Mesothelial cell of epicardium (in vitro differentiated cells): ENCODE results near the gene MFF. TPM values are rescaled to one million over a fixed set of nuclear protein-coding genes. Genes with fewer than 3 reads are reported as not detected.

ENCODE experiments used
- DNase-seq, 2 experiments: peaks; one replicate each; pipeline ENCODE4 v3.0.0; 2021; ENCODE audit warnings: low spot score in 2 of 2; ENCODE audit not compliant: unreplicated experiment in 2 of 2
- H3K27ac Mint-ChIP-seq: 2 replicates; pipeline ENCODE4 v1.8.0; 2021; ENCODE audit warnings: mixed read lengths
- H3K27me3 Mint-ChIP-seq: 2 replicates; pipeline ENCODE4 v1.8.0; 2021; ENCODE audit warnings: low read depth, mixed read lengths
- H3K36me3 Mint-ChIP-seq: 2 replicates; pipeline ENCODE4 v1.8.0; 2021; ENCODE audit warnings: mixed read lengths
- H3K4me1 Mint-ChIP-seq: 2 replicates; pipeline ENCODE4 v1.8.0; 2021; ENCODE audit warnings: mixed read lengths
- H3K4me3 Mint-ChIP-seq: 2 replicates; pipeline ENCODE4 v1.8.0; 2021; ENCODE audit warnings: mild to moderate bottlenecking, moderate library complexity, mixed read lengths
- H3K9me3 Mint-ChIP-seq: 2 replicates; pipeline ENCODE4 v1.8.0; 2021; ENCODE audit warnings: mixed read lengths
- CTCF ChIP-seq: fragments of 200-600 bp; sonication (generic); IDR thresholded peaks from one replicate; pipeline ENCODE4 v1.5.0; 2021; ENCODE audit warnings: antibody characterized with exemption; ENCODE audit not compliant: unreplicated experiment
- total RNA-seq: library from RNA; stranded (reverse); gene quantifications from 3 replicates; pipeline ENCODE4 v1.2.1, GENCODE V29; 2021

MFF gene
- total RNA-seq, 1 donor from 2014 or later: 93.9 TPM

- H3K4me3 Mint-ChIP-seq: no peak overlapping the region
- DNase-seq: no peak
- H3K9me3 Mint-ChIP-seq: no peaks in the 10 kb centered on the region
- peaks cover 8% of the 10 kb centered on the region for H3K27me3 Mint-ChIP-seq
- no peak overlapping the region for H3K27ac Mint-ChIP-seq
- no peak for TF ChIP-seq CTCF
- H3K36me3 Mint-ChIP-seq: no peaks in the 10 kb centered on the region
- peaks cover 3% of the 10 kb centered on the region for H3K4me1 Mint-ChIP-seq
These were observed 63.5 kb downstream of the MFF start for GRCh38 chr2:227388537-227389011.

- H3K27me3 Mint-ChIP-seq: peaks cover 4% of the 10 kb centered on the region
- peaks cover 3% of the 10 kb centered on the region for H3K4me1 Mint-ChIP-seq
- DNase-seq: no peak
- TF ChIP-seq CTCF: no peak
- no peak overlapping the region for H3K27ac Mint-ChIP-seq
- H3K4me3 Mint-ChIP-seq: no peak overlapping the region
- no peaks in the 10 kb centered on the region for H3K9me3 Mint-ChIP-seq
- no peaks in the 10 kb centered on the region for H3K36me3 Mint-ChIP-seq
These were observed 64.2 kb downstream of the MFF start for GRCh38 chr2:227389231-227389630.

GRCh38 chr2:227389661-227390060, 64.6 kb downstream of the MFF start:
- Mint-ChIP-seq H3K9me3 (no peaks in the 10 kb centered on the region), H3K27me3 (peaks cover 2% of the 10 kb centered on the region), H3K27ac (no peak overlapping the region), H3K36me3 (no peaks in the 10 kb centered on the region), H3K4me1 (peaks cover 3% of the 10 kb centered on the region), H3K4me3 (no peak overlapping the region)
- TF ChIP-seq CTCF: no peak
- DNase-seq: no peak

GRCh38 chr2:227390468-227391256, 65.6 kb downstream of the MFF start:
- Mint-ChIP-seq H3K36me3 (no peaks in the 10 kb centered on the region), H3K9me3 (no peaks in the 10 kb centered on the region), H3K4me1 (peaks cover 3% of the 10 kb centered on the region), H3K27ac (no peak overlapping the region), H3K4me3 (no peak overlapping the region), H3K27me3 (no peaks in the 10 kb centered on the region)
- no peak for DNase-seq
- no peak for TF ChIP-seq CTCF

GRCh38 chr2:227394401-227394800, 69.3 kb downstream of the MFF start:
- H3K4me1 Mint-ChIP-seq: peaks cover 3% of the 10 kb centered on the region
- TF ChIP-seq CTCF: no peak
- H3K4me3 Mint-ChIP-seq: no peak overlapping the region
- no peaks in the 10 kb centered on the region for H3K9me3 Mint-ChIP-seq
- DNase-seq: no peak
- no peaks in the 10 kb centered on the region for H3K36me3 Mint-ChIP-seq
- H3K27me3 Mint-ChIP-seq: no peaks in the 10 kb centered on the region
- H3K27ac Mint-ChIP-seq: no peak overlapping the region
